Small intestine (tissue), 7 donors: ENCODE data around the gene HSPG2. TPM values are rescaled to one million over a fixed set of nuclear protein-coding genes. Genes with fewer than 3 reads are reported as not detected.

Experiments used
- DNase-seq, 2 donors: peaks; one replicate each; pipeline versions ENCODE4 v3.0.0 to v3.0.0-alpha.2; 2013
- FAIRE-seq: peaks from 2 replicates; lab custom pipeline; 2012; peaks lifted over from hg19 to GRCh38; lab: Jason Lieb, UNC
- H3K27ac ChIP-seq, 3 donors: one replicate each; pipeline ENCODE4 v1.5.1; 2013; ENCODE audit warnings: low read length in 2 of 3, mild to moderate bottlenecking in 2 of 3, control low read depth in 1 of 3, inconsistent platforms in 1 of 3, low read depth in 1 of 3, moderate library complexity in 1 of 3
- H3K27me3 ChIP-seq, 3 donors: one replicate each; pipeline ENCODE4 v1.6.1; 2013; ENCODE audit warnings: low read length in 3 of 3, inconsistent platforms in 1 of 3; ENCODE audit not compliant: control insufficient read depth in 3 of 3, insufficient read depth in 3 of 3
- H3K36me3 ChIP-seq, 3 donors: one replicate each; pipeline ENCODE4 v1.6.1; 2013; ENCODE audit warnings: low read length in 3 of 3, inconsistent platforms in 1 of 3, low read depth in 1 of 3, mild to moderate bottlenecking in 1 of 3, moderate library complexity in 1 of 3; ENCODE audit not compliant: control insufficient read depth in 3 of 3, insufficient read depth in 2 of 3
- H3K4me1 ChIP-seq, 3 donors: one replicate each; pipeline ENCODE4 v1.6.1; 2013; ENCODE audit warnings: low read length in 2 of 3, inconsistent platforms in 1 of 3, low read depth in 1 of 3, mild to moderate bottlenecking in 1 of 3, moderate library complexity in 1 of 3; ENCODE audit not compliant: control insufficient read depth in 3 of 3, insufficient read depth in 2 of 3
- H3K4me3 ChIP-seq, 3 donors: one replicate each; pipeline ENCODE4 v1.5.1; 2013; ENCODE audit warnings: low read length in 3 of 3, control low read depth in 1 of 3, inconsistent platforms in 1 of 3, low read depth in 1 of 3, mild to moderate bottlenecking in 1 of 3, moderate library complexity in 1 of 3
- H3K9me3 ChIP-seq, 2 donors: one replicate each; pipeline ENCODE4 v1.6.1; 2013; ENCODE audit warnings: low read depth in 1 of 2, low read length in 1 of 2; ENCODE audit not compliant: control insufficient read depth in 2 of 2, insufficient read depth in 1 of 2
- WGBS, 3 donors: extraction: QIAGEN DNeasy Blood & Tissue Kit; methylation state at CpG; one replicate each; pipeline ENCODE4 v1.1.7; 2013; 5-methylcytosine and 5-hydroxymethylcytosine counted together
- polyA plus RNA-seq, 4 donors: library from polyadenylated mRNA; stranded (reverse) in 3 of 4; unstranded in 1 of 4; fragments of 200-250 nt in 3 of 4; fragments of 120-200 nt in 1 of 4; gene quantifications; one replicate each; pipeline versions ENCODE4 v1.2.1 to v1.2.3, GENCODE V29; 2013
- donor health status: healthy with polysubstance abuse.
- donor health status: control.
- donor health status: control.
- donor health status: Bipolar disorder and iron deficiency.
- donor health status: healthy.

HSPG2 gene
- polyA plus RNA-seq, 4 donors, result 3.6 to 82.3 (median 36.3) TPM

DNA sequence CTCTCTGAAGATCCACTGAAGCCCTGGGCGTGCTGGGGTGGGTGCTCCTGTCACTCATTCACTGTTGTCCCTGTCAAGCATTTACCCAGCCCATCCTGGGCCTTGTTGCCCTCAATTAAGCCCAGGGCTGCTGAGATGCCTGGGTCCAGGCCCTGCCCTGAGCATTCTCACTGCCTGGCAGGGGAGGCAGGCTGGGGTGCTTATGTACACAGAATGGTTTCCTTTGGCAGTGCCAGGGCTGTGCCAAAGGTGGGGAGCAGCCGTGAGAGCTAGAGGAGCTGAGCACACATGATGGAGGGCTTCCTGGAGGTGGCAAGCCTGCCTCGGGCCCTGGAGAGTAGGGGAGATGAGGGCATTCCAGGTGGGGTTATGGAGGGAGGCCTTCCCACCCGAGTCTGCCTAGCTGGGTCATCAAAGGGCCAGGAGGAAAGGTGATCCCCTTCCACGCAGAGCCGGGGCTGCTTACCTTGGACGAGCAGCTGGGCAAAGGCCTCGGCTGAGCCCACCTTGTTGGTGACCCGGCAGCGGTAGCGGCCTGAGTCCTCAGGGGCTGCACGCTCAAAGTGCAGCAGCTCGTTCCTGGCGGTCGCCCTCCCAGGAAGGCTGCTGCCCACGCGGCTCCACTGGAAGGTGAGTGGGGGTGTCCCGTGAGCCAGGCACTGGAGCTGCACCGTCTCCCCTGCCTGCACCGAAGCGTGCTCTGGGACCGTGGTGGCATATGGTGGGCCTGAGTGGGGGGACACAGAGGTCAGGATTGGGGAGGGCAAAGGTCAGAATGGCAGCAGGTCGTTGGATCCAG is 98.6 kb downstream of the HSPG2 start:
- peaks cover 9 to 96% (median 13%) of the 10 kb centered on the region in 3 donors for H3K36me3 ChIP-seq
- DNase-seq (no peak), FAIRE-seq (no peak)
- H3K27me3 ChIP-seq, result no peaks in the 10 kb centered on the region
- no peaks in the 10 kb centered on the region for H3K4me1 ChIP-seq
- WGBS, 3 donors, result 85 to 90% (median 87%) methylated on average over 23 of the region's 23 CpGs
- peaks cover 0 to 17% of the 10 kb centered on the region in 2 donors for H3K9me3 ChIP-seq
- H3K4me3 ChIP-seq, result no peak overlapping the region
- no peak overlapping the region for H3K27ac ChIP-seq

DNA sequence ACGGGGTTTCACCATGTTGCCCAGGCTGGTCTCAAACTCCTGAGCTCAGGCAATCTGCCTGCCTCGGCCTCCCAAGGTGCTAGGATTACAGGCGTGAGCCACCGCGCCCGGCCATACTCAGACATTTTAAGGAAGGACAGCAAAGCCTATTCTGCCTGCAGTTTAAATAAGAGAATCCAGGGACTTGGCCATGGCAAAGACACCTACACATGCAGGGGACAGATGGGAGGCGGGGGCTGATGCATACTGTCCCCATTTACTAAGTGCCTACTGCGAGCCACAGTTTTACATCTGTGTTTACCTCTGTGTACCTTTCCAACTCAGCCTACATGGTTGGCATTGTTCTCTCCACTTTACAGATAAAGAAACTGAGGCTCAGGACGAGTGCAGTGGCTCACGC is 99.6 kb downstream of the HSPG2 start:
- no peaks in the 10 kb centered on the region for H3K4me1 ChIP-seq

DNA sequence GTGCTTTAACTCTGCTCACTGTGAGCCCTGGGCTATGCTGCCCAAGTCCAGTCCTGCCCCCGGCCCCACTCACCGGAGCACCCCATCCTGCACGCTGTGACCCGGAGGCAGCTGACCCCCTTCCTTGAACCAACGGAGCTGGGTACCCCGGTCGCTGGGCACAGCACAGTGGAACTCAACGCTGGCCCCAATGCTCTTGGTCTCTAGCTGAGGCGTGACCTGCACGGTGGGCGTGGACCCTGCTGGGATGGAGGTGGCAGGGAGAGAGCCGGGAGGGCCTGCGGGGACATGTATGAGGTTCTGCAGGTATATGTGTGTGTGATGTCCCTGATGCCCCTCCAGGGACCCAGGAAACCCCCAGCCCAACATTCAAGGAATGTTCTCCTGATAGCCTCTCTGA is 100.4 kb downstream of the HSPG2 start:
- Histone ChIP-seq H3K27me3 (no peaks in the 10 kb centered on the region), H3K36me3 (peaks cover 5 to 94% (median 21%) of the 10 kb centered on the region in 3 donors), H3K27ac (no peak overlapping the region), H3K4me1 (no peaks in the 10 kb centered on the region), H3K9me3 (peaks cover 0 to 17% of the 10 kb centered on the region in 2 donors), H3K4me3 (no peak overlapping the region)
- DNase-seq (no peak), FAIRE-seq (no peak)
- WGBS, 3 donors, result 94 to 97% (median 96%) methylated on average over 13 of the region's 13 CpGs

More for the DNA sequence above, 99.6 kb downstream of the HSPG2 start:
- Histone ChIP-seq H3K27ac (no peak overlapping the region), H3K9me3 (peaks cover 0 to 17% of the 10 kb centered on the region in 2 donors), H3K36me3 (peaks cover 9 to 96% (median 16%) of the 10 kb centered on the region in 3 donors), H3K4me3 (no peak overlapping the region), H3K27me3 (no peaks in the 10 kb centered on the region)
- 93 to 95% (median 95%) methylated on average over 10 of the region's 10 CpGs for WGBS, 3 donors
- DNase-seq (no peak), FAIRE-seq (no peak)

DNA sequence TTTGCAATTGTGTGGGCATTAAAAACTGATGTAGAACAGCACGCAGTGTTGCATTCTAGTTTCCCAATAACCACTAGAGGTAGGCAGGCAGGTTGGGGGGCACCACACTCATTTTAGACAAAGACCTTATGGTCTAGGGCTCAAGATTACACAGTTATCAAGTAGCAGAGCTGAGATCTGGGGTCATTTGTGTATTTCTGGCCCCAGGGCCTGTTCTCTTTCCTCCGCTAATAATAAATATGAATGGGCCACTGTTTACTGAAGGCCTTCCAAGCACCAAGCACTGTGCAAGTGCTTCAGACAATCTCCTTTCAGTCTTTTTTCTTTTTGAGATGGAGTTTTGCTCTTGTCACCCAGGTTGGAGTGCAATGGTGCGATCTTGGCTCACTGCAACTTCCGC is 101.1 kb downstream of the HSPG2 start:
- FAIRE-seq, result no peak
- Histone ChIP-seq H3K4me1 (no peaks in the 10 kb centered on the region), H3K9me3 (peaks cover 0 to 17% of the 10 kb centered on the region in 2 donors), H3K4me3 (no peak overlapping the region), H3K27me3 (no peaks in the 10 kb centered on the region), H3K36me3 (peaks cover 5 to 94% (median 21%) of the 10 kb centered on the region in 3 donors), H3K27ac (no peak overlapping the region)
- WGBS, 3 donors, result 94 to 100% (median 96%) methylated on average over 4 of the region's 4 CpGs
- no peak for DNase-seq

DNA sequence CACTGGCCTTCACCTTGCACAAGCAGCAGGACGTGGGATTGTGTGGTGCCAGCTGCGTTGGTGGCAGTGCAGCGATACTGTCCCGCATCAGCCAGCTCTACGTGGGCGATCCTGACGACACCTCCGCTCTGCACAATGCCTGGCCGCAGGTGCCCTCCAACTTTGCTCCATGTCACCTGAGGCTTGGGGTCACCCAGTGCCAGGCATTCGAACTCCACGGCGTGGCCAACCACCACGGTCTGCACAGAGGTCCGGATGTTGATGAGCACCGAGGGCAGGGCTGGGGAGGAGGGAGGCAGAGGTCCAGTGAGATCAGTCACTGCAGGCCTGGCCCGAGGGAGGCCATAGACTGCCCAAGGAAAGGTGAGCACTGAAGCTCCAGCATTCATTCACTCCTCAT is 102.4 kb downstream of the HSPG2 start:
- Histone ChIP-seq H3K9me3 (peaks cover 0 to 17% of the 10 kb centered on the region in 2 donors), H3K4me1 (no peaks in the 10 kb centered on the region), H3K4me3 (no peak overlapping the region), H3K36me3 (peaks cover 5 to 98% (median 18%) of the 10 kb centered on the region in 3 donors), H3K27me3 (no peaks in the 10 kb centered on the region), H3K27ac (no peak overlapping the region)
- FAIRE-seq, result no peak
- 94 to 97% (median 95%) methylated on average over 16 of the region's 16 CpGs for WGBS, 3 donors
- no peak for DNase-seq

DNA sequence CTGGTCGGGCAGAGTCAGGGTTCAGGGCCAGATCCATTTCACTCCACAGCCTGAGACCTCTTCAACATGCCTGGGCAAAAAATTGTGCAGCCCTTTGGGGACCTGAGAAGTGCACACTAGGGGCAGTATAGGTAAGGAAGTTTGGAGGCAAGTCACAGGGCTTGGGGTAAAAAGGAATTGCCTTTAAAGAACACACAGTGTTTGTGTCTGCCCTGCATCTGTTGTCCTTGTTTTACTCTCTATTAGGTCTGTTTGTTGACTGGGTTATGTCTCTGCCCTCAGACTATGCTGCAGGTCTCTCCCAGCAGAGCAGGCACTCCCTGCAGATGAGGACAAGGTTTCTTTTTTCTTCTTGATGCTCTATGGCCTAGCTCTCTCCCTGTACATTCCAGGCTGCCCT is 103.0 kb downstream of the HSPG2 start:
- Histone ChIP-seq H3K9me3 (peaks cover 0 to 17% of the 10 kb centered on the region in 2 donors), H3K27ac (no peak overlapping the region), H3K36me3 (peaks cover 8 to 98% (median 18%) of the 10 kb centered on the region in 3 donors), H3K27me3 (no peaks in the 10 kb centered on the region), H3K4me1 (no peaks in the 10 kb centered on the region), H3K4me3 (no peak overlapping the region)
- WGBS, 3 donors, result 88 to 96% (median 88%) methylated on average over 1 of the region's 1 CpG
- no peak for DNase-seq
- FAIRE-seq, result no peak

DNA sequence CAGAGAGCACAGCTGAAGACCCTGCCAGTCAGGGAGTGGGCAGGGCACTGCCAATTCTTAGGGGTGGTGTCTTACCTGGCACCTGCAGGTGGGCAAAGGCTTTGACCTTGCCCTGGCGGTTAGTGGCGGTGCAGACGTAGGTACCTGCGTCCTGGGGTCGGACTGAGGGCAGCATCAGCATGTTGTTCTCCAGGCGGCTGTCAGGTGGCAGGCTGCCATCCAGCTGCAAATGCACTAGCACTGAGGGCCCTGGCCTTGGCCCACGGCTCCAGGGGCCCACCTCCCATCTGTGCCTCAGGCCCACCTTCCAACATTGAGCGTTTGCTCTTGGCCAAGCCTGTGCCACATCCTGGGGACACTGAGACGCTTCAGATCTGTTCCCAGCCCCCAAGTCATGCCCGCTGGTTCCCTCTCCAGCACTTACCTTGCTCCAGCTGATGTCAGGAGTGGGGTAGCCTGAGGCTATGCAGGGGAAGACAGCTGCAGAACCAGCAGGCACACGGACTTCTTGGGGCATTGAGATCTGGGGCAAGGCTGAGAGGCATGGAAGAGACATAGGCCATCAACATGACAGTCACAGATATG is 103.6 kb downstream of the HSPG2 start:
- Histone ChIP-seq H3K27ac (no peak overlapping the region), H3K4me3 (no peak overlapping the region), H3K27me3 (no peaks in the 10 kb centered on the region), H3K9me3 (peaks cover 0 to 17% of the 10 kb centered on the region in 2 donors), H3K4me1 (no peaks in the 10 kb centered on the region), H3K36me3 (peaks cover 10 to 98% (median 18%) of the 10 kb centered on the region in 3 donors)
- DNase-seq (no peak), FAIRE-seq (no peak)
- 89 to 92% (median 90%) methylated on average over 11 of the region's 11 CpGs for WGBS, 3 donors

DNA sequence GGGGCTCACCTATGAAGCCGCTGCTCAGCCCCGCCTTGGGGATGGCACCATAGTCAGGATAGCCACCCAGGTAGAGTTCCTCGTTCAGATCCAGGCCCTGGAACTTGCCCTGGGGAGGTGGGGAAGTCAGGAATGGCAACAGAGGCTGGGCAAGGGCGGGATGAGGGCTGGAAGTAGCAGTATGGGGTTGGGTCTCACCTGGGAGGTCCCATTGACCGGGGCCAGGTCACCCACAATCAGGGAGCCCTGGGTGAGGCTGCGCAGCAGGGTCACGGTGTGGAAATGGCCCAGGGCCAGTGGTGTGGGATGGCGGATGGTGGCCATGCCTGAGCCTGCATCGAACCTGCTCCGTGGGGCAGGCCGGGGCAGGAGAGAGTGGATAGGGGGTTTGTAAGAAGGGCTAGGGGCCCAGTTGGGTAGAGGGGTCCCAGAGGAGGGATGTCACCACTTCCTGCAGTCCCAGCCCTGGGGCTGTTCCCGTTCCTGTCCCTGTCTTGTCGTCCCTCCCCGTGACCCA is 105.6 kb downstream of the HSPG2 start:
- FAIRE-seq (no peak), DNase-seq (no peak)
- Histone ChIP-seq H3K4me1 (no peaks in the 10 kb centered on the region), H3K27me3 (no peaks in the 10 kb centered on the region), H3K4me3 (no peak overlapping the region), H3K27ac (no peak overlapping the region), H3K9me3 (peaks cover 0 to 17% of the 10 kb centered on the region in 2 donors), H3K36me3 (peaks cover 13 to 94% (median 18%) of the 10 kb centered on the region in 3 donors)
- WGBS, 3 donors, result 88 to 90% (median 90%) methylated on average over 13 to 14 of the region's 14 CpGs
